ENCODE results near the gene FGFRL1. TPM values are rescaled to one million over a fixed set of nuclear protein-coding genes. Genes with fewer than 3 reads are reported as not detected.
A peak's percentile ranks its signal among the peaks of the same experiment; 100 is the strongest.
"Not testable (repeated sequence)": the region's sequence is repeated elsewhere in the genome, so short reads cannot be mapped to it uniquely, and the experiment has no call there.

Gene FGFRL1
- total RNA-seq, 1 donor from 2014 or later, result 12.8 TPM

GRCh38 chr4:1041936-1042330, 30.5 kb downstream of the FGFRL1 start:
- DNase-seq, result no peak

DNA sequence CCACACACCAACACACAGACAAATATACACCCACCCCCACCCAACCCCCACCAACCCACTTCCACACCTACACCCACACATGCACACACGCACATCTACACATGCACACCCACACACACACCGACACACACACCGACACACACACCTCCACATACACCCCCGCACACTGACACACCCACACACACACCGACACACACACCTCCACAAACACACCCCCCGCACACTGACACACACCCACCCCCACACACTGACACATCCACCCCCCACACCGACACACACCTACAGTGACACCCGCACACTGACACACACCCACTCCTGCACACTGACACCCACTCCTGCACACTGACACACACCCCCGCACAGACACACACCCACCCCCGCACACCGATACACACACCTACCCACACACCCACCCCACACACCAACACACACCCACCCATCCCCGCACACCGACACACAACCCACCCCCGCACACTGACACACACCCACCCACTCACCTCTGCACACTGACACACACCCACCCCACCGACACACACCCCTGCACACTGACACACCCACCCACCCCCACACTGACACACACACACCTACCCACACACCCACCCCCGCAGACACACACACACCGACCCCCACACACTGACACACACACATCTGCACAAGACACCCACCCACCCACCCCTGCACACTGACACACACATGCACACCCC, 31.1 kb downstream of the FGFRL1 start:
- DNase-seq, result no peak

GRCh38 chr4:1043162-1043561, 31.7 kb downstream of the FGFRL1 start:
- DNase-seq, result no peak

GRCh38 chr4:1043651-1044468, 32.4 kb downstream of the FGFRL1 start:
- DNase-seq, result peak; percentile 98

- DNase-seq, result no peak
These were observed 33.2 kb downstream of the FGFRL1 start for GRCh38 chr4:1044469-1045192.

DNA sequence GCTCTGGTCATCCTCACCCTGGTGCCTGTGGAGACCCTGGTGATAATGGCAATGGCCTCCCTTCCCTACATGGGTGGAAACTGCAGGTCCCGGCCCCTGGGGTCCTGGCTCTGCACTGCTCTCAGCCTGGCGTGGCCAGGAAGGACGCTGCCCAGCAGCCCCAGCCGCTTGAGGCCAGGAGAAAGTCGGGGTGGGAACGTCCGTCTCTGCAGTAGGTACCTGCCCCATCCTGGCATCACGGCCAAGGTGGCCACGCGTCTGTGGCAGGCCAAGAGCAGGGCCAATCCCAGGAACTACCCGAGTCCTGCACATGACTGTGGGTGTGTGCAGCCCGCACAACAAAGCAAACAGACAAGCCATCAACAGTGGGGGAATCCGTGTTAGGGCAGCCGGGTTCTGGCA, 33.8 kb downstream of the FGFRL1 start:
- no peak for DNase-seq

GRCh38 chr4:1045595-1046201, 34.3 kb downstream of the FGFRL1 start:
- DNase-seq, result no peak

- peak; percentile 90 for DNase-seq
These were observed 35.2 kb downstream of the FGFRL1 start for GRCh38 chr4:1046581-1047011.

- DNase-seq, result peak; percentile 35
These were observed 35.9 kb downstream of the FGFRL1 start for GRCh38 chr4:1047106-1047975.

DNA sequence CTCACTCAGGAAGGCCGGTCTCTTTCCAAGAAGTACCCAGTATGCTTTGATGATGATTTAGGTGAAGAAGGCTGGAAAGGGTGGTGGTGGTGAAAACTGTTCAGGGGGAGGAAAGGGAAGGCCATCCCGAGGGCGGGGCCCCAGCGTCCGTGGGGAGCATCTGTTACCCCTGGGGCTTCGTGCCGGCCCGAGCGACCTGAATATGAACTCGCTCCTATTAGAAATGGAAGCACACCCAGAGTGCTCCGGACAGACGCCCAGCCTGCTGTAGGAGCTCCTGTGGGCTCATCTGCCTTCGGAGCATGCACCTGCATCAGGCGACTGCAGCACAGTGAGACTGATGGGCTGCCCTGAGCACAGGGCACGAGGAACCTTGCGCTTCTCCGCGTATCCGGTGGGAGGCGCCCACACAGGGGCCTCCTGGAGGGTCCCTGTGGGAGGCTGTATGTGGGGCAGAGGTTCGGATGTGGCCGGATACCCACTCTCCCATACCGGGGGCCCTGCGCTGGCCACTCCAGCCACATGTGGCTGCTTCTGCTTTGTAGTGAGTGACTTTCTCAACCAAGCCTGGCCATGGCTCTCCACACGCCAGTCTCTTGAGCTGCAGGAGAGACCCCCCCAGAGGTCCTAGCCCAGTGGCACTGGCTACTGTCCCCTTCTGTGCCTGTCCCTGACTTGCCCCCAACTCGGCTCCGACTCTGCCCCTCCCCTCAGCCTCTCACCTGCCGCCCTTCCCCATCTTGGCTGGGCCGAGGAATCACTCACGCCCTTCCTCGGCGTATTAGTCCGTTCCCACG, 36.7 kb downstream of the FGFRL1 start:
- no peak for DNase-seq

DNA sequence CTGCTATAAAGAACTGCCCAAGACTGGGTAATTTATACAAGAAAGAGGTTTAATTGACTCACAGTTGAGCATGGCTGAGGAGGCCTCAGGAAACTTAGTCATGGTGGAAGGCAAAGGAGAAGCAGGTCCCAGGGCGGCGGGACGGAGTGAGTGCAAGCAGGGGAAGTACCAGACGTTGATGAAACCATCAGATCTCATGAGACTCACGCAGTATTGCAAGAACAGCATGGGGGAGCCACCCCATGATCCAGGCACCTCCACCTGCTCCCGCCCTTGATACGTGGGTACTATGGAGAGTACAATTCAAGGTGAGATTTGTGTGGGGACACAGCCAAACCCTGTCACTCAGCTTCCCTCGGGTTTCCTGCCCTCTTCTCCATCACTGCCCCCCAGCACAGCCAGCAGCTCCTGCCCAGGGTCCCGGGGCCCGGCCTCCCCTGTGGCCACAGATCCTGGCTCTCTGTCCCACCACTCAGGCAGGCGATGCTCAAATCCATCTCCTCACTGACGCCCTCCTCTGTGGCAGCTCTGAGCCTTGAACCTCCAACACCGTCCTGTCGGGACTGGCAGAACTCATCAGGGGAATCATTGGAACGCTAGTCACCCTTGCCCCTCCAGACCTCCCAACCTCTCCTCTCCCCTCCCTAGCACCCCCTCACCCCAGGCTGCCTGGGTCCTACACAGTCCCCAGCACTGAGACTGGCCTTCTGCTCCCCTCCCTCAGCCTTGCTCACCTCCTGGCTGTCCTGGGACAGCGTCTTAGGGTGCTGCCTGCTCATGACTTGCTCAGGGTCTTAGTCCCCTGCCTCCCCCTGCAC, 37.6 kb downstream of the FGFRL1 start:
- DNase-seq, result peak; percentile 40

DNA sequence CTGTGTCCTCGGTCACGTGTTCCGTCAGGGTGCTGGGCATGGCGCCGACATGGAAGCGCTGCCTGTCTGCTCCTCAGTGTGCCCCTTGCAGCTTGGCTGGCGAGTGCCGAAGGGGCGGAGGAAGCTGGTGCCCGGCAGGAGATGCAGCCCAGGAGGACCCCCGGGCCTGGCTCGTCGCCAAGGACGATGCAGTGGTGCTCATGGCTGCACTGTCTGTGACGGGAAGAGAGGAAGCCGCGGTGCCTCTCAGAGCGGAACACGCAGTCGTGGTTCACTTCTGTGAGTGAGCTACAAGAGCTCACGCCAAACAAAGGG, 38.1 kb downstream of the FGFRL1 start:
- no peak for DNase-seq

- DNase-seq, result peak; percentile 68
These were observed 39.2 kb downstream of the FGFRL1 start for GRCh38 chr4:1050486-1051213.

- no peak for DNase-seq
These were observed 40.0 kb downstream of the FGFRL1 start for GRCh38 chr4:1051472-1051871.

- DNase-seq, result no peak
These were observed 40.8 kb downstream of the FGFRL1 start for GRCh38 chr4:1052231-1052671.

GRCh38 chr4:1053080-1053661, 41.7 kb downstream of the FGFRL1 start:
- DNase-seq, result no peak

DNA sequence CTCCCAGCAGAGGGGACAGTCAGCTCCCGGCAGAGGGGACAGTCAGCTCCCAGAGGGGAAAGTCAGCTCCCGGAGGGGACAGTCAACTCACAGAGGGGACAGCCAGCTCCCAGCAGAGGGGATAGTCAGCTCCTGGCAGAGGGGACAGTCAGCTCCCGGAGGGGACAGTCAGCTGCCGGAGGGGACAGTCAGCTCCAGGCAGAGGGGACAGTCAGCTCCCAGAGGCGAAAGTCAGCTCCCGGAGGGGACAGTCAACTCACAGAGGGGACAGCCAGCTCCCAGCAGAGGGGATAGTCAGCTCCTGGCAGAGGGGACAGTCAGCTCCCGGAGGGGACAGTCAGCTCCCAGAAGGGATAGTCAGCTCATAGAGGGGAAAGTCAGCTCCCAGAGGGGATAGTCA, 42.5 kb downstream of the FGFRL1 start:
- not testable (repeated sequence) for DNase-seq

GRCh38 chr4:1054696-1055242, 43.3 kb downstream of the FGFRL1 start:
- not testable (repeated sequence) for DNase-seq

- DNase-seq, result not testable (repeated sequence)
These were observed 43.8 kb downstream of the FGFRL1 start for GRCh38 chr4:1055243-1055701.

All from dermis blood vessel endothelial cell (primary cell).